Panc1 (cell line): ENCODE results near the gene APOBEC3F. TPM values are rescaled to one million over a fixed set of nuclear protein-coding genes. Genes with fewer than 3 reads are reported as not detected.
A peak's percentile ranks its signal among the peaks of the same experiment; 100 is the strongest.
"Not testable (repeated sequence)": the region's sequence is repeated elsewhere in the genome, so short reads cannot be mapped to it uniquely, and the experiment has no call there.

Source experiments
- ATAC-seq: fragments of 200-7000 bp; cut with Tn5 transposase; 2 replicates; pipeline ENCODE4 v1.9.1; 2020; ENCODE audit warnings: mild to moderate bottlenecking, moderate library complexity
- BruUV-seq: library from RNA; stranded (reverse); fragments of 400-500 nt; replicated peaks from 2 replicates; lab custom pipeline; 2021; lab: Mats Ljungman, UMichigan
- CTCF ChIA-PET: fragments of 300-600 bp; sonication (Branson Sonifier 250); formaldehyde crosslinking; loops from one replicate; lab custom pipeline; 2022; ENCODE audit warnings: antibody characterized with exemption; lab: Charles Lee
- POLR2A ChIA-PET: fragments of 300-600 bp; sonication (Branson Sonifier 250); formaldehyde crosslinking; loops from one replicate; lab custom pipeline; 2022; ENCODE audit warnings: antibody characterized with exemption; lab: Charles Lee
- DNase-seq: peaks from one replicate; pipeline ENCODE4 v3.0.0-alpha.2; 2010; ENCODE audit warnings: low read depth, low spot score
- H3K27ac ChIP-seq: 2 replicates; pipeline ENCODE4 v1.5.1; 2011; ENCODE audit warnings: mild to moderate bottlenecking, low read length, inconsistent platforms
- H3K27me3 ChIP-seq: fragments of 200-500 bp; sonication (Bioruptor generic); 2 replicates; pipeline ENCODE4 v1.6.0; 2014; ENCODE audit warnings: low read length, inconsistent platforms; ENCODE audit not compliant: control insufficient read depth, insufficient read depth
- H3K36me3 ChIP-seq: fragments of 200-500 bp; sonication (Bioruptor generic); 2 replicates; pipeline ENCODE4 v1.5.1; 2014; ENCODE audit warnings: inconsistent platforms, mild to moderate bottlenecking, low read length, moderate library complexity; ENCODE audit not compliant: control insufficient read depth, insufficient read depth
- H3K4me1 ChIP-seq: 2 replicates; pipeline ENCODE4 v1.5.1; 2011; ENCODE audit warnings: inconsistent platforms, mild to moderate bottlenecking, low read length, moderate library complexity; ENCODE audit not compliant: control insufficient read depth, insufficient read depth
- H3K4me3 ChIP-seq, 2 experiments: 2 replicates each; pipeline ENCODE4 v1.5.1; 2011 to 2012; ENCODE audit warnings: low read depth in 2 of 2, low read length in 2 of 2, mild to moderate bottlenecking in 2 of 2, inconsistent platforms in 1 of 2, moderate library complexity in 1 of 2
- H3K9me3 ChIP-seq: fragments of 200-500 bp; sonication (Bioruptor generic); 2 replicates; pipeline ENCODE4 v1.5.1; 2014; ENCODE audit warnings: low read depth, mild to moderate bottlenecking, inconsistent platforms, low read length, moderate library complexity; ENCODE audit not compliant: control insufficient read depth, insufficient read depth
- POLR2AphosphoS5 ChIP-seq: IDR thresholded peaks from 2 replicates; pipeline ENCODE4 v1.6.1; 2012; ENCODE audit warnings: mild to moderate bottlenecking, low read depth, low read length, moderate library complexity
- SIN3A ChIP-seq: IDR thresholded peaks from 2 replicates; pipeline ENCODE4 v1.6.1; 2012; ENCODE audit warnings: low read depth, mild to moderate bottlenecking, low read length, moderate library complexity, borderline replicate concordance; ENCODE audit not compliant: insufficient read depth
- TCF7L2 ChIP-seq: IDR thresholded peaks from 2 replicates; pipeline ENCODE4 v1.6.1; 2011; ENCODE audit warnings: mild to moderate bottlenecking, low read depth, low read length, inconsistent platforms
- in situ Hi-C: cut with HindIII; loops from 2 replicates; pipeline ENCODE4 v1.10.0; 2016; ENCODE audit warnings: low sequenced_read_pairs, low pct_unique_long_range_greater_than_20kb
- intact Hi-C: fragments of 100-400 bp; cut with micrococcal nuclease; formaldehyde crosslinking; loops from one replicate; pipeline ENCODE4 v1.10.0; 2022; ENCODE audit not compliant: unreplicated experiment
- total RNA-seq: library from RNA; stranded (reverse); gene quantifications from one replicate; pipeline ENCODE4 v1.2.1, GENCODE V29; 2021; ENCODE audit not compliant: unreplicated experiment
- TF ChIP-seq, protein P1 (sequence below): fragments of 450-650 bp; IDR thresholded peaks from 2 replicates; pipeline ENCODE4 v1.5.1; 2017; ENCODE audit warnings: mild to moderate bottlenecking

Gene APOBEC3F
- total RNA-seq, 1 experiment from 2014 or later, result 7.7 TPM

DNA sequence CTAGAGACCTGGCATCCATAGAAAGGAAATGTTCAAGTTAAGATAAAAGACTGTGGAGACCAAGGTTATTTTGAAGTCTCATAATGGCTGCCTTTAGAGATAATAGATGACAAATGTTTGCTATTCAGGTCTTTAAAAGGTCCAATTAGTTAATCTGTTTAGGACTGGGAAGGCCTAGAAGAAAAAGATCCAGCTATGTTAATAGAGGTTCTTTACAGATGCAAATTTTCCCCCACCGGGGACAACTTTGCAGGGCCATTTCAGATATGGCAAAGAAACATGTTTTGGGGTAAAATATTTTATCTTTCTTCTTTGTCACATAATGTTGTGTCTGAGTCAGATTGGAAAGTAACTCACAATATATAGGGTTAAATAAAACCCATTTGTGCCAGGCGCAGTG, 33.3 kb downstream of the APOBEC3F start:
- no peaks in the 10 kb centered on the region for H3K9me3 ChIP-seq
- intact Hi-C loops (no loop called here), in situ Hi-C loops (no loop called here)
- no peaks in the 10 kb centered on the region for H3K27me3 ChIP-seq
- no peak overlapping the region for H3K4me3 ChIP-seq
- no TSS peak for BruUV-seq
- no peak for DNase-seq
- ChIA-PET CTCF (no interaction called here), POLR2A (no interaction called here)
- ATAC-seq, result no peak
- no peaks in the 10 kb centered on the region; the same call in 1 of the 2 replicates for H3K4me1 ChIP-seq
- no peak overlapping the region for H3K27ac ChIP-seq
- TF ChIP-seq TCF7L2 (no peak), SIN3A (no peak), POLR2AphosphoS5 (no peak)
- TF ChIP-seq, protein P1, sequence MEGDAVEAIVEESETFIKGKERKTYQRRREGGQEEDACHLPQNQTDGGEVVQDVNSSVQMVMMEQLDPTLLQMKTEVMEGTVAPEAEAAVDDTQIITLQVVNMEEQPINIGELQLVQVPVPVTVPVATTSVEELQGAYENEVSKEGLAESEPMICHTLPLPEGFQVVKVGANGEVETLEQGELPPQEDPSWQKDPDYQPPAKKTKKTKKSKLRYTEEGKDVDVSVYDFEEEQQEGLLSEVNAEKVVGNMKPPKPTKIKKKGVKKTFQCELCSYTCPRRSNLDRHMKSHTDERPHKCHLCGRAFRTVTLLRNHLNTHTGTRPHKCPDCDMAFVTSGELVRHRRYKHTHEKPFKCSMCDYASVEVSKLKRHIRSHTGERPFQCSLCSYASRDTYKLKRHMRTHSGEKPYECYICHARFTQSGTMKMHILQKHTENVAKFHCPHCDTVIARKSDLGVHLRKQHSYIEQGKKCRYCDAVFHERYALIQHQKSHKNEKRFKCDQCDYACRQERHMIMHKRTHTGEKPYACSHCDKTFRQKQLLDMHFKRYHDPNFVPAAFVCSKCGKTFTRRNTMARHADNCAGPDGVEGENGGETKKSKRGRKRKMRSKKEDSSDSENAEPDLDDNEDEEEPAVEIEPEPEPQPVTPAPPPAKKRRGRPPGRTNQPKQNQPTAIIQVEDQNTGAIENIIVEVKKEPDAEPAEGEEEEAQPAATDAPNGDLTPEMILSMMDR, result no peak
- no peaks in the 10 kb centered on the region for H3K36me3 ChIP-seq

DNA sequence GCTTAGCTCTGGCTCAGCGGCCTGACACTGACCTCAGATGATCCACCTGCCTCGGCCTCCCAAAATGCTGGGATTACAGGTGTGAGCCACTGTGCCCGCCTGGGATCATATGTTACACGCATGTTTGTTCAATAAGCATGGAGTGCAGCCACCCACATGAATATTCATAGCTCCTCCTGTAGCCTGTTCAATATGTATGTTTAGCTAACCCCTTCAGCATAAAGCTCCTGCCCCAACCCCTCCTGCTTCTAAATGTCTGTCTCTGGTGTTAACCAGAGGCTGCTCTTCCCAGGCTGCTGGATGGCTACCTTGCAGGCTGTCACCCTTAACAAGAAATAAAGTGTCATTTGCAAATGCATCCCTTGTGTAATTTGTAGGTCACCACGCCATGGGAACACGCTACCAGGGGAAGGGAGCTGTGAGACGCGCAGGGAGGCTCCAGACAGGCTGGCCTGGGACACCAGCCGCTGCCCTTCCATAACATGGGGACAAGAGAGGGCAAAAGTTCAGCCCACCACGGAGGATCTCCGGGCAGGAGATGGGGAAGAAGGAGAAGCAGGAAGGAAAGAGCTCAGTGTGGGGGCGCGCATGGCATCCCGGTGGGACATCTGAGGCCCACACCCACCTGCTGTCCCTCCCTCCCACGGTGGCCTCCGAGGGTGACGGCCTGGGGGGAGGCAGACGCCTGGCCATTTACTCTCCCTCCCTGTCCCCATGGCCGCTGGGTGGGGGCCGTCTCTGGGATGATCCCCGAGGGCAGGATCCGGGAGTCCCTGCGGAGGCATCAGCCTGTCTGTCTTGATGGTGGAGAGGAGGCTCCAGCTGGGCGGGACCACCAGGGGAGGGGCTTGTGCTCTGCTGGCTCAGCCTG, 35.7 kb downstream of the APOBEC3F start:
- H3K9me3 ChIP-seq, POLR2A ChIA-PET, CTCF ChIA-PET, BruUV-seq, intact Hi-C loops, H3K4me1 ChIP-seq, DNase-seq, H3K27me3 ChIP-seq, H3K27ac ChIP-seq, in situ Hi-C loops, H3K36me3 ChIP-seq: not testable (repeated sequence)
- peak overlapping the region; percentile 11 to 27; a peak in 2 of 4 replicates for H3K4me3 ChIP-seq
- ATAC-seq, result peak; percentile 94

DNA sequence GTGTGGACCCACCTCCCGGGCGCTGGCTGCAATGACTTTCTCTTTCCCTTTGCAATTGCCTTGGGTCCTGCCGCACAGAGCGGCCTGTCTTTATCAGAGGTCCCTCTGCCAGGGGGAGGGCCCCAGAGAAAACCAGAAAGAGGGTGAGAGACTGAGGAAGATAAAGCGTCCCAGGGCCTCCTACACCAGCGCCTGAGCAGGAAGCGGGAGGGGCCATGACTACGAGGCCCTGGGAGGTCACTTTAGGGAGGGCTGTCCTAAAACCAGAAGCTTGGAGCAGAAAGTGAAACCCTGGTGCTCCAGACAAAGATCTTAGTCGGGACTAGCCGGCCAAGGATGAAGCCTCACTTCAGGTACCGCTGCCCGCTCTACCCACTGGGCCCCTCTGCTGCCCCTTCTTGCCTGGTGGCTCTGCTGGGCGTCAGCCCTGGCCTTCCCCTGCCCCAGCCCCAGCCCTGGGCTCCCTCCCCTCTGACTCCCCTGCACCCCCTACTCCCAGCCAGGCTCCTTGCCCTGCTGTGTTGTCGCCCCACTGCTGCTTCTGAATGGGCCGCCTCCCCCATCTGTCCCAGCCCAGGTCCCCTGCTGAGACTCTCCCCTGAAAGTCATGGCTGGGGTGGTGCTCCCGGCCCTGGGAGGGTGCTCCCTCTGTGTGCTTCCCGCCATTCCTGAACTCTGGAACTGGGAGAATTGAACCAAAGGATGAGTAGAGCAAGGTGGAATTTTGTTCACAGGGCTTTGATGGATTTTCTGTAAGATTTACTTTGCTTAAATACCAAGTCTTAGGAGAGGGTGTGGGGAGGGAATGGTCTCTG, 36.6 kb downstream of the APOBEC3F start, which contains the start of gene APOBEC3G:
Gene APOBEC3G, plus strand, starts transcription at position 250 of the 815 bp plus-strand sequence. Its CDS starts 87 bp downstream, at position 337.
- in situ Hi-C loops, CTCF ChIA-PET, H3K36me3 ChIP-seq, BruUV-seq, intact Hi-C loops, H3K27ac ChIP-seq, POLR2A ChIA-PET, DNase-seq, H3K4me1 ChIP-seq, H3K9me3 ChIP-seq, H3K27me3 ChIP-seq: not testable (repeated sequence)
- peak; percentile 89 for ATAC-seq
- peak within 1 kb of the TSS; percentile 27 to 44 for H3K4me3 ChIP-seq

DNA sequence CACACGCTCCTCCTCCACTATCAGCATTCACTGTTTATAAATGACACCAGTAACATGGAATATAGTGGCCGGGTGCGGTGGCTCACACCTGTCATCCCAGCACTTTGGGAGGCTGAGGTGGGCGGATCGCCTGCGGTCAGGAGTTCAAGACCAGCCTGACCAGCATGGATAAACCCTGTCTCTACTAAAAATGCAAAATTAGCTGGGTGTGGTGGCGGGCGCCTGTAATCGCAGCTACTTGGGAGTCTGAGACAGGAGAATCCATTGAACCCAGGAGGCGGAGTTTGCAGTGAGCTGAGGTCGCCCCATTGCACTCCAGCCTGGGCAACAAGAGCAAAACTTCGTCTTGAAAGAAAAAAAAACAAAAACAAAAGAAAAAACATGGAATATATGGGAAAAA, 37.2 kb downstream of the APOBEC3F start:
- POLR2A ChIA-PET, result not testable (repeated sequence)

More for the DNA sequence above, 37.2 kb downstream of the APOBEC3F start:
- CTCF ChIA-PET, BruUV-seq, ATAC-seq, H3K4me3 ChIP-seq, H3K4me1 ChIP-seq, H3K27ac ChIP-seq, H3K9me3 ChIP-seq, in situ Hi-C loops, H3K36me3 ChIP-seq, DNase-seq, H3K27me3 ChIP-seq, intact Hi-C loops: not testable (repeated sequence)
